ENCODE measurements around the gene KHDC1.
A peak's percentile ranks its signal among the peaks of the same experiment; 100 is the strongest.

DNA sequence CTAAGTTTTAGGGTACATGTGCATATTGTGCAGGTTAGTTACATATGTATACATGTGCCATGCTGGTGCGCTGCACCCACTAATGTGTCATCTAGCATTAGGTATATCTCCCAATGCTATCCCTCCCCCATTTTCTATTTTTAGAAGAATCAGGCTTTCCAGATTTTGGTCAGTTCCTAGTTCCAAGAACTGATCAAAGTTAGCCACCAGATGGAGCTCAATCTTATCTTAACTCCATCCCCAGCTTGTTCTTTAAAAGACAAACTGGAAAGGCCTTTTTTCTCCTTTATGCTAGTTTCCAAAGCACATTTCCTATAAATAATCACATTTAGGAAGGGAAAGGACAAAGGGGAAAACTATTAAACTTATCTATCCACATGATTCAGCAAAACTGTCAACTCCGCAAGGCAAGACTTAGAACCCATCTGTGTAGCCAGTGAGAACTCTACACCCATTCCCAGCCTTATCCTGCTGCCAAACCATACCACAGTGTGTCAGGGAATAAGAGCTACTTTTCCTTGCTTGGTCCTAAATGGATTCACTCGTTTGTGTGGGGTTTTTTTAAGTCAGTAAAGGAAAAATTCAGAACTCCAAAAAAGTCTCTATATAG lies 22.8 kb upstream of the KHDC1 start:
- TF ChIP-seq, protein P1, sequence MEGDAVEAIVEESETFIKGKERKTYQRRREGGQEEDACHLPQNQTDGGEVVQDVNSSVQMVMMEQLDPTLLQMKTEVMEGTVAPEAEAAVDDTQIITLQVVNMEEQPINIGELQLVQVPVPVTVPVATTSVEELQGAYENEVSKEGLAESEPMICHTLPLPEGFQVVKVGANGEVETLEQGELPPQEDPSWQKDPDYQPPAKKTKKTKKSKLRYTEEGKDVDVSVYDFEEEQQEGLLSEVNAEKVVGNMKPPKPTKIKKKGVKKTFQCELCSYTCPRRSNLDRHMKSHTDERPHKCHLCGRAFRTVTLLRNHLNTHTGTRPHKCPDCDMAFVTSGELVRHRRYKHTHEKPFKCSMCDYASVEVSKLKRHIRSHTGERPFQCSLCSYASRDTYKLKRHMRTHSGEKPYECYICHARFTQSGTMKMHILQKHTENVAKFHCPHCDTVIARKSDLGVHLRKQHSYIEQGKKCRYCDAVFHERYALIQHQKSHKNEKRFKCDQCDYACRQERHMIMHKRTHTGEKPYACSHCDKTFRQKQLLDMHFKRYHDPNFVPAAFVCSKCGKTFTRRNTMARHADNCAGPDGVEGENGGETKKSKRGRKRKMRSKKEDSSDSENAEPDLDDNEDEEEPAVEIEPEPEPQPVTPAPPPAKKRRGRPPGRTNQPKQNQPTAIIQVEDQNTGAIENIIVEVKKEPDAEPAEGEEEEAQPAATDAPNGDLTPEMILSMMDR (IDR thresholded peaks at IDR 0.05; ENCODE audit: poor library complexity, severe bottlenecking) = peak; percentile 57
- TF ChIP-seq MXI1 (conservative IDR thresholded peaks at IDR 0.05; ENCODE audit: poor library complexity, severe bottlenecking) (no peak), EP300 (conservative IDR thresholded peaks at IDR 0.05; ENCODE audit: poor library complexity, severe bottlenecking) (no peak), POLR2AphosphoS5 (IDR thresholded peaks at IDR 0.05) (no peak), REST (IDR thresholded peaks at IDR 0.05; ENCODE audit: borderline replicate concordance) (no peak)

All from neural cell (in vitro differentiated cells).